GM21367 (cell line): ENCODE measurements around the gene RALB.
"Not testable (repeated sequence)": the region's sequence is repeated elsewhere in the genome, so short reads cannot be mapped to it uniquely, and the experiment has no call there.

Experiments
- ATAC-seq: cut with Tn5 transposase; IDR thresholded peaks from one replicate; pipeline ENCODE4 v1.9.1; 2021; ENCODE audit not compliant: unreplicated experiment

The RALB gene

GRCh38 chr2:120313695-120314615 lies 61.3 kb downstream of the RALB start:
- ATAC-seq, result no peak

GRCh38 chr2:120314690-120315366 lies 62.2 kb downstream of the RALB start:
- no peak for ATAC-seq

GRCh38 chr2:120315367-120316033 lies 62.8 kb downstream of the RALB start:
- no peak for ATAC-seq

- ATAC-seq, result no peak
These were observed 63.4 kb downstream of the RALB start for GRCh38 chr2:120316071-120316470.

GRCh38 chr2:120316528-120317179 lies 64.0 kb downstream of the RALB start:
- ATAC-seq, result no peak

GRCh38 chr2:120317180-120317533 lies 64.5 kb downstream of the RALB start:
- ATAC-seq, result no peak

GRCh38 chr2:120317916-120318315 lies 65.3 kb downstream of the RALB start:
- ATAC-seq, result no peak

GRCh38 chr2:120318626-120319025 lies 66.0 kb downstream of the RALB start:
- no peak for ATAC-seq

GRCh38 chr2:120319123-120319522 lies 66.5 kb downstream of the RALB start:
- ATAC-seq, result no peak

- ATAC-seq, result no peak
These were observed 67.2 kb downstream of the RALB start for GRCh38 chr2:120319686-120320317.

GRCh38 chr2:120320318-120320851 lies 67.7 kb downstream of the RALB start:
- no peak for ATAC-seq

- not testable (repeated sequence) for ATAC-seq
These were observed 68.4 kb downstream of the RALB start for GRCh38 chr2:120320887-120321556.

- no peak for ATAC-seq
These were observed 69.2 kb downstream of the RALB start for GRCh38 chr2:120321721-120322284.

- ATAC-seq, result no peak
These were observed 69.7 kb downstream of the RALB start for GRCh38 chr2:120322329-120322728.

GRCh38 chr2:120323214-120323613 lies 70.6 kb downstream of the RALB start:
- no peak for ATAC-seq

- ATAC-seq, result no peak
These were observed 71.3 kb downstream of the RALB start for GRCh38 chr2:120323807-120324399.

- no peak for ATAC-seq
These were observed 72.3 kb downstream of the RALB start for GRCh38 chr2:120324933-120325332.

- ATAC-seq, result no peak
These were observed 73.4 kb downstream of the RALB start for GRCh38 chr2:120326066-120326465.
